ENCODE results near the gene KATNB1. TPM values are rescaled to one million over a fixed set of nuclear protein-coding genes. Genes with fewer than 3 reads are reported as not detected.

The KATNB1 gene
- polyA plus RNA-seq, 2 of the 4 experiments (the other 2 are of a cell fraction), result 21.0 to 21.1 TPM

- WGBS (ENCODE audit: missing lambda C conversion rate), result 95% methylated on average over 26 of the region's 26 CpGs
- Histone ChIP-seq H3K4me2 (no peak overlapping the region), H3K4me1 (peaks cover 22% of the 10 kb centered on the region; the same call in 1 of the 3 replicates), H3K4me3 (no peak overlapping the region), H3K9me3 (no peaks in the 10 kb centered on the region), H3K27ac (no peak overlapping the region; a peak in 1 of 6 replicates)
- no peak for FAIRE-seq
- ChIA-PET CTCF (interaction anchor here (1.0 to 9.7 kb wide), 6 partner anchors 12 to 196 kb away, joined by 3 to 96 read pairs (median 4); no protein-coding TSS in a partner anchor), POLR2A (no interaction called here)
- DNase-seq (ENCODE audit: low read depth in 1 of 2, low spot score in 1 of 2), result no peak
- no peak for ATAC-seq
- TF ChIP-seq HOXB13 (CRISPR knock-in tag; IDR thresholded peaks at IDR 0.05; ENCODE audit: low read depth) (no peak), RAD21 (conservative IDR thresholded peaks at IDR 0.05 in 1 of 2, IDR thresholded peaks at IDR 0.05 in 1 of 2) (no peak), JUNB (IDR thresholded peaks at IDR 0.05) (no peak), RARB (CRISPR knock-in tag; IDR thresholded peaks at IDR 0.05) (no peak), EHF (CRISPR knock-in tag; IDR thresholded peaks at IDR 0.05) (no peak), RNF2 (IDR thresholded peaks at IDR 0.05; ENCODE audit: borderline replicate concordance, low read depth) (no peak), SMC3 (IDR thresholded peaks at IDR 0.05) (no peak), KDM5A (IDR thresholded peaks at IDR 0.05) (no peak), ELK1 (IDR thresholded peaks at IDR 0.05; ENCODE audit: low read depth, low read length) (no peak), MAFK (IDR thresholded peaks at IDR 0.05; ENCODE audit: partially characterized antibody) (no peak), TFCP2L1 (CRISPR knock-in tag; IDR thresholded peaks at IDR 0.05) (no peak), NPAS2 (CRISPR knock-in tag; IDR thresholded peaks at IDR 0.05; ENCODE audit: borderline replicate concordance) (no peak), E2F6 (IDR thresholded peaks at IDR 0.05; ENCODE audit: borderline replicate concordance, low read depth) (no peak), HOXA7 (CRISPR knock-in tag; IDR thresholded peaks at IDR 0.05) (no peak), EHMT2 (IDR thresholded peaks at IDR 0.05; ENCODE audit: low read depth) (no peak), CHD2 (IDR thresholded peaks at IDR 0.05; ENCODE audit: low read length, partially characterized antibody) (no peak), ESRRA (IDR thresholded peaks at IDR 0.05; ENCODE audit: borderline replicate concordance, low read length) (no peak), RFX5 (IDR thresholded peaks at IDR 0.05) (no peak)
Measured at GRCh38 chr16:57771141-57771785, 35.7 kb downstream of the KATNB1 start.

GRCh38 chr16:57773019-57773418 lies 37.4 kb downstream of the KATNB1 start:
- H3K4me1 ChIP-seq, result peaks cover 33% of the 10 kb centered on the region; the same call in 2 of the 3 replicates
- DNase-seq (ENCODE audit: low read depth in 1 of 2, low spot score in 1 of 2) (no peak), FAIRE-seq (no peak), ATAC-seq (no peak)
- H3K27ac ChIP-seq, result peak overlapping the region in 1 of 2 experiments; percentile 58; a peak in 3 of 6 replicates
- TF ChIP-seq HDAC2 (IDR thresholded peaks at IDR 0.05), result no peak
- TF ChIP-seq CBX8 (IDR thresholded peaks at IDR 0.05), result no peak
- TF ChIP-seq CTCF (IDR thresholded peaks at IDR 0.05), result no peak
- TF ChIP-seq PBX3 (IDR thresholded peaks at IDR 0.05), result no peak
- TF ChIP-seq RCOR1 (IDR thresholded peaks at IDR 0.05; ENCODE audit: low read depth, low read length), result no peak
- TF ChIP-seq CBX2 (IDR thresholded peaks at IDR 0.05; ENCODE audit: borderline replicate concordance, low read depth), result no peak
- no peak for TF ChIP-seq PHF8 (IDR thresholded peaks at IDR 0.05; ENCODE audit: borderline replicate concordance, low read depth)
- no peak for TF ChIP-seq MAFK (IDR thresholded peaks at IDR 0.05; ENCODE audit: partially characterized antibody)
- H3K4me2 ChIP-seq, result no peak overlapping the region
- WGBS (ENCODE audit: missing lambda C conversion rate), result 86% methylated on average over 11 of the region's 11 CpGs
- no peaks in the 10 kb centered on the region for H3K9me3 ChIP-seq
- ChIA-PET CTCF (interaction anchor here (0.9 to 9.7 kb wide), 3 partner anchors 14 to 227 kb away, joined by 3 to 96 read pairs (median 3); no protein-coding TSS in a partner anchor), POLR2A (no interaction called here)
- no peak overlapping the region for H3K4me3 ChIP-seq

Measured in A549 (cell line).